Left cardiac atrium (tissue), 4 donors: ENCODE data around the gene ABCA8. TPM values are rescaled to one million over a fixed set of nuclear protein-coding genes. Genes with fewer than 3 reads are reported as not detected.
"Not testable (repeated sequence)": the region's sequence is repeated elsewhere in the genome, so short reads cannot be mapped to it uniquely, and the experiment has no call there.

ENCODE experiments used
- ATAC-seq, 2 donors: fragments of 200-7000 bp; cut with Tn5 transposase; one replicate each; pipeline ENCODE4 v1.9.1; 2020; ENCODE audit warnings: mild to moderate bottlenecking in 2 of 2, moderate library complexity in 2 of 2
- DNase-seq: peaks from one replicate; pipeline ENCODE4 v3.0.0-alpha.2; 2020
- intact Hi-C, 2 donors: fragments of 100-400 bp; cut with DNase I; formaldehyde crosslinking; loops; one replicate each; pipeline versions ENCODE4 v1.14.1 to v1.15.1; 2022 to 2023
- total RNA-seq, 2 donors: library from RNA; stranded (reverse); fragmentation: NEBNext Ultra II Directional; extraction: Animal tissue kit (Norgen Biotek cat#: 25700); gene quantifications; one replicate each; pipeline ENCODE4 v1.2.1, GENCODE V29; 2021
- donor health status: DM: no; HTN: yes; CAD: no.
- donor health status: DM: no; HTN: yes; CAD: no; lungs with severe emphysema.
- donor health status: DM: yes; HTN: yes; CAD: no.
- donor health status: Dilated cardiomyopathy.

Gene ABCA8
- total RNA-seq, 2 donors from 2014 or later = 72.2 to 80.6 TPM

DNA sequence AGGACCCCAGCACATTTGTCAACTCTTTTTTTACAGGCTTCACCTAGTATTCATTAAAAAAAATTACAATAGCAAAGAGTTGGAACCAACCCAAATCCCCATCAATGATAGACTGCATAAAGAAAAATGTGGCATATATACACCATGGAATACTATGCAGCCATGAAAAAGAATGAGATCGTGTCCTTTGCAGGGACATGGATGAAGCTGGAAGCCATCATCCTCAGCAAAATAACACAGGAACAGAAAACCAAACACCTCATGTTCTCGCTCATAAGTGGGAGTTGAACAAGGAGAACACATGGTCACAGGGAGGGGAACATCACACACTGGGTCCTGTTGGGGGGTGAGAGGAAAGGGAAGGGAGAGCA lies 11.4 kb downstream of the ABCA8 start:
- not testable (repeated sequence) for ATAC-seq

GRCh38 chr17:68943123-68943811 lies 11.9 kb downstream of the ABCA8 start:
- intact Hi-C loops = no loop called here
- ATAC-seq = no peak
- DNase-seq = no peak

More for the DNA sequence above, 11.4 kb downstream of the ABCA8 start:
- DNase-seq, intact Hi-C loops: not testable (repeated sequence)

- DNase-seq (no peak), ATAC-seq (no peak)
- intact Hi-C loops = no loop called here
Measured at GRCh38 chr17:68942389-68942788, 12.8 kb downstream of the ABCA8 start.

DNA sequence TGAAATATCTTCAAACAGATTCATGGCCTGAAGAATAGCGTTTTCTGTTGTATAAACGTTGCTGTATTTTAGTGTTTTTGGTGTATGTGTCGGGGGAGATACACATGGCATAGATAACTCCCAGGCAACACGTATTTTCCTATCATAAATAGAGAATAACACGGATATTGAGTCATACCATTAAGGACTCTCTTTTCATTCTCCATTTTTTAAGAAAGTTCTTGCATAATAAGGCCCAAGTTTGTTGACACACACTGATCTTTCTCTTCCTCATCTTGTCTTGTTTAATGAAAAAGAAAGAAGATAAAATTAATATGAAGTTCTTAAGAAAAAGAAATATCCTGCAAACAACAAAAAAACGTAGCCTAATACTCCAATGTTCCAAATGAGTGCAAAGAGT lies 13.4 kb downstream of the ABCA8 start:
- no peak for DNase-seq
- intact Hi-C loops = no loop called here
- ATAC-seq = peak in 1 of 2 donors; percentile 24

GRCh38 chr17:68939195-68939594 lies 16.0 kb downstream of the ABCA8 start:
- ATAC-seq = no peak
- intact Hi-C loops = no loop called here
- no peak for DNase-seq

DNA sequence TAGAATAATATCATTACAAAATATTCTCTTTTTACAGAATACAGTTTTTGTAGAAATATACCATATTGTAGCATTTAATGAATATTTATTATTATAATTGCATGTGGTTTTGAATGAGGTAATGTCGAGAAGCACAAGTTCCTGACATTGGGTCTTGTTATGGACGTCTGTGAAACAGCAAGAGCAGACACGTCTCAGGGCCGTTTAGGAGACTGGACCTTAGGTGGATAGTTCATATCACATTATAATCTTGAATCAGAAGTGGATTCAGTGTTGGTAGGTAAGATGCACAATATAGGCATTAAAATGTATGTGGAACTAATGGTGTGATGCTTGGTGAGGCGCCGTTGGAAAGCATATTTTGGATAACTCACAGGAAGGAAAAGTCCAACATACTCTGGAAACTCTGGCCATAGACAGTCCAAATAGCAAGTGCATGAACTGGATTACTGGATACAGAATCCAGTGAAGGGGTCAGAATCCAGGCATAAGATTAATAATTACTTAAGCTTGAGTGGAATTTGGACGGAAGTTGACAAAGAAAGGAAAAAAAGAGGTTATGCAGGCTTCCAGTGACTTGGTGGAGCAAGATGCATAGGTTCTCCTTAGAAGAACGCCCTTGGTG lies 17.2 kb downstream of the ABCA8 start:
- intact Hi-C loops = no loop called here
- no peak for DNase-seq
- no peak for ATAC-seq

- DNase-seq = no peak
- intact Hi-C loops = no loop called here
- ATAC-seq = no peak
Measured at GRCh38 chr17:68927516-68927915, 27.7 kb downstream of the ABCA8 start.

- intact Hi-C loops = no loop called here
- ATAC-seq (no peak), DNase-seq (no peak)
Measured at GRCh38 chr17:68924793-68925720, 30.1 kb downstream of the ABCA8 start.

DNA sequence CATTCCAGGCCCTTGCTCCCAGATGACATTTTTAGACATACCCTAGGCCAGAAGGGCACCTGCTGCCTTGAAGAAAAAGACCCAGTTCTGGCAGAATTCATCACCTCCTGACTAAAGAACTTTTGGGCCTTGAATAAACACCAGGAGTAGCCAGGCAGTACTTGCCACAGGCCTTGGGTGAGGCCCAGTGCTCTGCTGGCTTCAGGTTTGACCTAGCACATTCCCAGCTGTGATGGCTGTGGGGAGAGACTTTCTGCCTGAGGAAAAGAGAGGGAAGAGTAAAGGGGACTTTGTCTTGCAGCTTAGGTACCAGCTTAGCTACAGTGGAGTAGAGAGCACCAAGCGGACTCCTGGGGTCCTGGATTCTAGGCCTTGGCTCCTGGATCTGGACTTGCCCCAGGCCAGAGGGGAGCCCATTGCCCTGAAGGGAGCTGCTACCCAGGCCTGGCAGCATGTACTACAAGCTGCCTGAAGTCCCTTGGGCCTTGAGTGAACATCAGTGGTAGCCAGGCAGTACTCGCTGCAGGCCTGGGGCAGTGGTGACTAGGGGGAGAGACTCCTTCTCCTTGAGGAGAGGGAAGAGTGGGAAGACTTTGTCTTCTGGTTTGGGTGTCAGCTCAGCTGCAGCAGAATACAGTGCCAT lies 44.3 kb downstream of the ABCA8 start:
- no peak for DNase-seq
- ATAC-seq = peak in 1 of 2 donors; percentile 21
- intact Hi-C loops = no loop called here

- no peak for DNase-seq
Measured at GRCh38 chr17:68910251-68910705, 44.9 kb downstream of the ABCA8 start.

GRCh38 chr17:68909066-68909465 lies 46.1 kb downstream of the ABCA8 start:
- intact Hi-C loops = loop anchor here in 1 of 2 donors (10.0 kb wide), 1 partner anchor 134 kb away; no protein-coding TSS in a partner anchor
- peak; percentile 56 to 85 for ATAC-seq
- peak; percentile 53 for DNase-seq

More at GRCh38 chr17:68910251-68910705, 44.9 kb downstream of the ABCA8 start:
- intact Hi-C loops = no loop called here
- ATAC-seq = peak; percentile 60 to 72

DNA sequence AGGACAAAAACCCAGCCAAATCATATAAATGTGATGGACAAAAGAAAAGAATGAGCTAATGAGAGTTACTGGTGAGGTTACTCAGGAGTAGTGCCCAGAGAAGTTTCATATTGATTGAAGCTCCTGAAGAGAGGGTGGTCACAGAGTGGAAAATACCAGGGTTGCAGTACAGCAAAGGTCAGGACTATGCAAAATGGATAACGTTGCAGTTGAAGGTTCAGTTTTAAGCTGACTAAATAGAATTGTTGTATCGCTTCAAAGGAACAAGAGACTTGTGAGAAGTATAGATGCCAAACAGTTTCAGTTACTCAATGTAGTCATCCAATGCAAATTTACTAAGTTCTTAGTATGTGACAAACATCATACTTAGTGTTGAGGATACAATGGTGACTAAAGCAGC lies 47.1 kb downstream of the ABCA8 start:
- intact Hi-C loops = loop anchor here in 1 of 2 donors (10.0 kb wide), 1 partner anchor 133 kb away; no protein-coding TSS in a partner anchor
- DNase-seq (no peak), ATAC-seq (no peak)

GRCh38 chr17:68906638-68907037 lies 48.6 kb downstream of the ABCA8 start:
- ATAC-seq (no peak), DNase-seq (no peak)
- intact Hi-C loops = loop anchor here in 1 of 2 donors (10.0 kb wide), 1 partner anchor 132 kb away; no protein-coding TSS in a partner anchor

GRCh38 chr17:68903286-68903685 lies 51.9 kb downstream of the ABCA8 start:
- intact Hi-C loops = loop anchor here in 1 of 2 donors (10.0 kb wide), 1 partner anchor 128 kb away; no protein-coding TSS in a partner anchor
- no peak for DNase-seq
- no peak for ATAC-seq

GRCh38 chr17:68897557-68897956 lies 57.6 kb downstream of the ABCA8 start:
- no peak for ATAC-seq

DNA sequence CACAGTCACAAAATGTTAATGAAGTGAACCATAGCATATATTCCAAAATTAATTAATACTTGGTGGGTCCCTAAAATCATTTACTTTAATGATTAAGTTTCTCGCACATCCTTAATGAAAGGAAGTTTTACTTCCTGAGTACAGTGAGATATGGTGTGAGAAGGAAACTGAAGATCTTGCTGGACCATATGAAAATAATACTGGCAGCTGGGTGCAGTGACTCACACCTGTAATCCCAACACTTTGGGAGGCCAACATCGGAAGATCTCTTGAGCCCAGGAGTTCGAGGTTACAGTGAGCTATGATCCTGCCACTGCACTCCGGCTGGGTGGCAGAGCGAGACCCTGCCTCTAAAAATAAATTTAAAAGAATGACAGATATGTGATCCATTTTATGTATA lies 62.5 kb downstream of the ABCA8 start:
- intact Hi-C loops = no loop called here
- no peak for DNase-seq

More at GRCh38 chr17:68897557-68897956, 57.6 kb downstream of the ABCA8 start:
- no peak for DNase-seq
- intact Hi-C loops = no loop called here

DNA sequence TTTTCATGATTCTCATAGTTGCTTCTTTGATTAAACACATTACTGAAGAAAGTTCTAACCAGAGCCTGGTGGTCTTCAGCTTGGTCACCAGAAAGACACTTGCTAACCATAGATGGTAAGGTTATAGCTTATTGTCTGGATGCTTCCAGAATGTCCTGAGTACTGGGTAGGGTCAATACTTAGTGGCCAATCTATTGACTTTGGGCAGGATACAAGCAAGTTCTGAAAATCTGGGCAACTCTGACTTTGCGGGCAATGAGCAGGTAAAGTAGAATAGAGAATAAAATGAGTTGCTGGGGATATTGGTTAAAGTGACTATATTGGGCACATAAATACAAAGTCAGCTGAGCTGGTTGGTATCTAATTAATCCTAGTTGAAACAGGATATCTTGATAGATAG lies 63.0 kb downstream of the ABCA8 start:
- ATAC-seq = no peak
- intact Hi-C loops = no loop called here
- DNase-seq = no peak

More for the DNA sequence above, 62.5 kb downstream of the ABCA8 start:
- ATAC-seq = no peak

GRCh38 chr17:68886401-68886800 lies 68.8 kb downstream of the ABCA8 start:
- DNase-seq (no peak), ATAC-seq (no peak)
- intact Hi-C loops = no loop called here

DNA sequence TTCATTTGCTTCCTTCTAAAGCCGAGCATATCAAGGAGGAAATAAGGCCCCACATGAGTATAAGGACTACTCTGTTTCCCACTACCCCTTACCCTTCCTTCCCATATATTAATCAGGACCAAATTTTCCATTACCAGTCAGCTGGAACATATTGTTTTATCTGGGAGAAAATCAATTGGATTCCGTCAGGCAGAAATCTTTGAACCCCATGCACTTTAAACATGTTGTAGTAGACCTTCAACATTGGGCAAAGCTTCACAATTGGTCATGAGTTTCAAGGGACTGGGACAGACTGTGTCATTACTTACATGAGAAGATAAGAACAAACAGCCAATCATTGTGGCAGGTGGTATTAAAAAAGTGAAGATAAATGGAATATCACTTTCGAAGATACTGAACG lies 70.3 kb downstream of the ABCA8 start:
- ATAC-seq (no peak), DNase-seq (no peak)
- intact Hi-C loops = no loop called here
